SK-N-SH (cell line): ENCODE measurements around the gene PRL. TPM values are rescaled to one million over a fixed set of nuclear protein-coding genes. Genes with fewer than 3 reads are reported as not detected.

Experiments used
- CTCF ChIA-PET: fragments of 300-600, 350-600 bp; formaldehyde crosslinking; extraction: SDS; loops from one replicate; lab custom pipeline; 2021; lab: Yijun Ruan, JAX
- POLR2A ChIA-PET: fragments of 350-600 bp; sonication (Branson Sonifier 250); formaldehyde crosslinking; extraction: SDS; loops from one replicate; lab custom pipeline; 2020; ENCODE audit warnings: antibody characterized with exemption, inconsistent platforms; lab: Yijun Ruan, JAX
- DNase-seq: peaks from one replicate; pipeline ENCODE4 v3.0.0; 2012
- H2AFZ ChIP-seq: fragments of 200-600 bp; sonication (generic); 2 replicates; pipeline ENCODE4 v1.8.1; 2016; ENCODE audit warnings: antibody characterized with exemption, mild to moderate bottlenecking, low read depth
- H3F3A ChIP-seq: fragments of 200-600 bp; sonication (generic); replicated peaks from 2 replicates; pipeline ENCODE3; 2016; ENCODE audit warnings: antibody characterized with exemption, mild to moderate bottlenecking; ENCODE audit not compliant: insufficient read depth
- H3K27ac ChIP-seq, 2 experiments: fragments of 200-500 bp in 1 of 2; fragments of 200-600 bp in 1 of 2; sonication (Bioruptor generic) in 1 of 2; sonication (generic), shearing (Covaris generic) in 1 of 2; 2 replicates each; pipeline versions ENCODE4 v1.5.1 to v1.6.1; 2014 to 2016; ENCODE audit warnings: low read depth in 2 of 2, inconsistent platforms in 1 of 2, low read length in 1 of 2, mild to moderate bottlenecking in 1 of 2, mixed read lengths in 1 of 2
- H3K27me3 ChIP-seq: fragments of 200-600 bp; sonication (generic), shearing (Covaris generic); 2 replicates; pipeline ENCODE4 v1.6.1; 2016; ENCODE audit warnings: mixed run types; ENCODE audit not compliant: insufficient read depth
- H3K36me3 ChIP-seq, 2 experiments: fragments of 200-500 bp in 1 of 2; fragments of 200-600 bp in 1 of 2; sonication (Bioruptor generic) in 1 of 2; sonication (generic) in 1 of 2; replicated peaks in 1 of 2; 2 replicates each; pipeline versions ENCODE3 to v1.5.1; 2014 to 2016; ENCODE audit warnings: low read length in 1 of 2, mild to moderate bottlenecking in 1 of 2; ENCODE audit not compliant: insufficient read depth in 2 of 2, control insufficient read depth in 1 of 2
- H3K4me1 ChIP-seq, 2 experiments: fragments of 200-500 bp in 1 of 2; fragments of 200-600 bp in 1 of 2; sonication (Bioruptor generic) in 1 of 2; sonication (generic), shearing (Covaris generic) in 1 of 2; 2 replicates each; pipeline versions ENCODE4 v1.5.1 to v1.6.1; 2014 to 2016; ENCODE audit warnings: low read depth in 1 of 2, low read length in 1 of 2, mixed run types in 1 of 2; ENCODE audit not compliant: insufficient read depth in 2 of 2, control insufficient read depth in 1 of 2
- H3K4me2 ChIP-seq: fragments of 200-600 bp; sonication (generic), shearing (Covaris generic); 2 replicates; pipeline ENCODE4 v1.6.1; 2017; ENCODE audit warnings: mixed run types
- H3K4me3 ChIP-seq, 2 experiments: fragments of 200-500 bp in 1 of 2; fragments of 200-600 bp in 1 of 2; sonication (Bioruptor generic) in 1 of 2; sonication (generic), shearing (Covaris generic) in 1 of 2; 2 replicates each; pipeline versions ENCODE4 v1.5.1 to v1.8.1; 2014 to 2016; ENCODE audit warnings: low read depth in 2 of 2, inconsistent platforms in 1 of 2, low read length in 1 of 2, mild to moderate bottlenecking in 1 of 2, mixed read lengths in 1 of 2, moderate library complexity in 1 of 2
- H3K79me2 ChIP-seq: fragments of 200-600 bp; sonication (generic); 2 replicates; pipeline ENCODE4 v1.8.1; 2017; ENCODE audit warnings: mild to moderate bottlenecking; ENCODE audit not compliant: insufficient read depth
- H3K9ac ChIP-seq: fragments of 200-600 bp; sonication (generic); 2 replicates; pipeline ENCODE4 v1.6.1; 2017; ENCODE audit warnings: mixed run types
- H3K9me2 ChIP-seq: fragments of 200-600 bp; sonication (generic); 2 replicates; pipeline ENCODE4 v1.6.1; 2017; ENCODE audit warnings: mixed run types
- H3K9me3 ChIP-seq: fragments of 200-600 bp; sonication (generic); 2 replicates; pipeline ENCODE4 v1.6.1; 2017; ENCODE audit warnings: mixed run types, mild to moderate bottlenecking, moderate library complexity
- H4K20me1 ChIP-seq: fragments of 200-600 bp; sonication (generic); 2 replicates; pipeline ENCODE4 v1.6.1; 2017; ENCODE audit warnings: mild to moderate bottlenecking, mixed run types; ENCODE audit not compliant: insufficient read depth
- CTCF ChIP-seq: fragments of 200-600 bp; sonication (generic); IDR thresholded peaks from 2 replicates; pipeline ENCODE4 v1.6.1; 2017; ENCODE audit warnings: antibody characterized with exemption, mild to moderate bottlenecking, moderate library complexity
- ELF1 ChIP-seq: IDR thresholded peaks from 2 replicates; pipeline ENCODE4 v1.4.0; 2012
- GABPA ChIP-seq: IDR thresholded peaks from 2 replicates; pipeline ENCODE4 v1.4.0; 2012; ENCODE audit warnings: low read depth, mild to moderate bottlenecking
- GATA2 ChIP-seq: sonication (generic); formaldehyde crosslinking; IDR thresholded peaks from 2 replicates; pipeline ENCODE4 v1.5.0; 2020; ENCODE audit warnings: mild to moderate bottlenecking, missing genetic modification reagents
- IRF3 ChIP-seq: fragments of 150-350 bp; IDR thresholded peaks from 2 replicates; pipeline ENCODE4 v1.6.1; 2016; ENCODE audit warnings: mild to moderate bottlenecking, low read depth, low read length
- MXI1 ChIP-seq: IDR thresholded peaks from 2 replicates; pipeline ENCODE4 v1.6.1; 2012; ENCODE audit warnings: mild to moderate bottlenecking, low read depth, low read length, improper control_type of control experiment
- NFIC ChIP-seq: IDR thresholded peaks from 2 replicates; pipeline ENCODE4 v1.4.0; 2012; ENCODE audit warnings: borderline replicate concordance
- NRF1 ChIP-seq: IDR thresholded peaks from 2 replicates; pipeline ENCODE4 v1.6.1; 2012; ENCODE audit warnings: low read depth, mild to moderate bottlenecking, low read length
- PBX3 ChIP-seq: IDR thresholded peaks from 2 replicates; pipeline ENCODE4; 2012
- POLR2AphosphoS5 ChIP-seq: IDR thresholded peaks from 2 replicates; pipeline ENCODE4 v1.6.1; 2012; ENCODE audit warnings: low read depth, low read length
- RAD21 ChIP-seq: IDR thresholded peaks from 2 replicates; pipeline ENCODE4 v1.6.1; 2012; ENCODE audit warnings: mild to moderate bottlenecking, low read length
- RXRA ChIP-seq: IDR thresholded peaks from 2 replicates; pipeline ENCODE4 v1.4.0; 2012; ENCODE audit warnings: low read depth, mild to moderate bottlenecking, borderline replicate concordance
- TCF12 ChIP-seq: IDR thresholded peaks from 2 replicates; pipeline ENCODE4 v1.4.0; 2012
- USF1 ChIP-seq: IDR thresholded peaks from 2 replicates; pipeline ENCODE4 v1.4.0; 2012; ENCODE audit warnings: low read depth, borderline replicate concordance
- YY1 ChIP-seq: IDR thresholded peaks from 2 replicates; pipeline ENCODE4 v1.4.0; 2012; ENCODE audit warnings: low read depth, mild to moderate bottlenecking
- ZBTB33 ChIP-seq: IDR thresholded peaks from 2 replicates; pipeline ENCODE4 v1.4.0; 2012; ENCODE audit warnings: low read depth, borderline replicate concordance
- WGBS: methylation state at CpG from one replicate; pipeline ENCODE4 v1.1.6; 2017; ENCODE audit warnings: low lambda C conversion rate; 5-methylcytosine and 5-hydroxymethylcytosine counted together
- polyA plus RNA-seq, 3 experiments: library from polyadenylated mRNA; depleted of rRNA; stranded (reverse); fragments of >200 nt; gene quantifications; 2 replicates each; pipeline ENCODE4 v1.2.3, GENCODE V29; 2012
- TF ChIP-seq, protein P1 (sequence below): fragments of 150-350 bp; IDR thresholded peaks from 2 replicates; pipeline ENCODE4 v1.6.1; 2017; ENCODE audit warnings: antibody characterized with exemption, low read length, low read depth, borderline replicate concordance

The PRL gene
- polyA plus RNA-seq, 1 of the 3 experiments (the other 2 are of a cell fraction), result not detected

- POLR2A ChIA-PET, result interaction anchor here (3.0 kb wide), 1 partner anchor 732 kb away, joined by 24 read pairs; the partner anchor contains the start of gene SOX4
Measured at GRCh38 chr6:22325481-22325880, 28.6 kb upstream of the PRL start.

GRCh38 chr6:22323848-22324247 lies 27.0 kb upstream of the PRL start:
- Histone ChIP-seq H3K79me2 (no peaks in the 10 kb centered on the region), H3K27ac (peak overlapping the region in 1 of 2 experiments; percentile 98; a peak in 2 of 4 replicates)
- WGBS, result 89% methylated on average over 1 of the region's 1 CpG

More at GRCh38 chr6:22325481-22325880, 28.6 kb upstream of the PRL start:
- no peak overlapping the region for H3K4me2 ChIP-seq
- TF ChIP-seq RXRA, result no peak
- no peak for TF ChIP-seq NFIC
- TF ChIP-seq MXI1, result no peak
- TF ChIP-seq TCF12, result no peak
- TF ChIP-seq GABPA, result no peak
- TF ChIP-seq, protein P1, sequence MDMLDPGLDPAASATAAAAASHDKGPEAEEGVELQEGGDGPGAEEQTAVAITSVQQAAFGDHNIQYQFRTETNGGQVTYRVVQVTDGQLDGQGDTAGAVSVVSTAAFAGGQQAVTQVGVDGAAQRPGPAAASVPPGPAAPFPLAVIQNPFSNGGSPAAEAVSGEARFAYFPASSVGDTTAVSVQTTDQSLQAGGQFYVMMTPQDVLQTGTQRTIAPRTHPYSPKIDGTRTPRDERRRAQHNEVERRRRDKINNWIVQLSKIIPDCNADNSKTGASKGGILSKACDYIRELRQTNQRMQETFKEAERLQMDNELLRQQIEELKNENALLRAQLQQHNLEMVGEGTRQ, result no peak
- TF ChIP-seq ZBTB33, result no peak
- TF ChIP-seq PBX3, result no peak
- no peak for TF ChIP-seq GATA2
- H4K20me1 ChIP-seq, result no peaks in the 10 kb centered on the region
- no peak overlapping the region for H2AFZ ChIP-seq
- CTCF ChIA-PET, result interaction anchor here (0.6 kb wide), 1 partner anchor 28 kb away, joined by 3 read pairs; no protein-coding TSS in a partner anchor
- H3K9me3 ChIP-seq, result no peaks in the 10 kb centered on the region
- no peaks in the 10 kb centered on the region for H3F3A ChIP-seq
- no peak for DNase-seq
- no peak overlapping the region for H3K4me3 ChIP-seq
- H3K9me2 ChIP-seq, result no peaks in the 10 kb centered on the region
- H3K9ac ChIP-seq, result no peak overlapping the region
- H3K79me2 ChIP-seq, result no peaks in the 10 kb centered on the region
- H3K36me3 ChIP-seq, result no peaks in the 10 kb centered on the region
- H3K27me3 ChIP-seq, result no peaks in the 10 kb centered on the region
- H3K4me1 ChIP-seq, result peaks cover under 1 to 33% of the 10 kb centered on the region in 2 experiments; a peak in 2 of 4 replicates
- H3K27ac ChIP-seq, result peak overlapping the region in 1 of 2 experiments; percentile 98; a peak in 2 of 4 replicates

More at GRCh38 chr6:22323848-22324247, 27.0 kb upstream of the PRL start:
- Histone ChIP-seq H2AFZ (no peak overlapping the region), H3K36me3 (no peaks in the 10 kb centered on the region), H3K4me3 (no peak overlapping the region), H3K27me3 (no peaks in the 10 kb centered on the region), H3K4me1 (peaks cover 5 to 33% of the 10 kb centered on the region in 2 experiments; a peak in 3 of 4 replicates), H4K20me1 (no peaks in the 10 kb centered on the region), H3F3A (no peaks in the 10 kb centered on the region), H3K9me2 (no peaks in the 10 kb centered on the region), H3K4me2 (no peak overlapping the region), H3K9ac (no peak overlapping the region), H3K9me3 (no peaks in the 10 kb centered on the region)
- POLR2A ChIA-PET, result no interaction called here
- no peak for TF ChIP-seq RAD21
- TF ChIP-seq CTCF, result no peak
- no peak for TF ChIP-seq NFIC
- no peak for TF ChIP-seq USF1
- TF ChIP-seq MXI1, result no peak
- no peak for TF ChIP-seq YY1
- TF ChIP-seq IRF3, result no peak
- TF ChIP-seq POLR2AphosphoS5, result no peak
- no peak for TF ChIP-seq ELF1
- TF ChIP-seq NRF1, result no peak
- CTCF ChIA-PET, result no interaction called here
- DNase-seq, result no peak
